HEK293T (cell line): ENCODE measurements around the gene GARNL3.

Source experiments
- CTCF ChIA-PET: fragments of 350-600 bp; formaldehyde crosslinking; extraction: SDS; loops from one replicate; lab custom pipeline; 2021; ENCODE audit warnings: antibody characterized with exemption, inconsistent platforms; lab: Yijun Ruan, JAX
- POLR2A ChIA-PET: fragments of 350-600 bp; formaldehyde crosslinking; extraction: SDS; loops from one replicate; lab custom pipeline; 2020; ENCODE audit warnings: antibody characterized with exemption, inconsistent platforms; lab: Yijun Ruan, JAX
- DNase-seq: peaks from one replicate; pipeline ENCODE4 v3.0.0; 2012; ENCODE audit warnings: mixed read lengths; ENCODE audit errors: extremely low spot score
- ARNT ChIP-seq: fragments of 450-650 bp; IDR thresholded peaks from 2 replicates; pipeline ENCODE4 v1.6.1; 2017; ENCODE audit warnings: mild to moderate bottlenecking
- BHLHE40 ChIP-seq: fragments of 450-650 bp; IDR thresholded peaks from 2 replicates; pipeline ENCODE4 v1.6.1; 2016; ENCODE audit warnings: mild to moderate bottlenecking, moderate library complexity, borderline replicate concordance
- CTBP1 ChIP-seq: fragments of 450-650 bp; IDR thresholded peaks from 2 replicates; pipeline ENCODE4 v1.6.1; 2016; ENCODE audit warnings: borderline replicate concordance
- ELF4 ChIP-seq: fragments of 450-650 bp; IDR thresholded peaks from 2 replicates; pipeline ENCODE4 v1.6.1; 2017; ENCODE audit warnings: antibody characterized with exemption
- FOXA1 ChIP-seq: fragments of 450-650 bp; IDR thresholded peaks from 2 replicates; pipeline ENCODE4 v1.6.1; 2016; ENCODE audit warnings: mild to moderate bottlenecking
- FOXK2 ChIP-seq: fragments of 450-650 bp; IDR thresholded peaks from 2 replicates; pipeline ENCODE4 v1.6.1; 2016; ENCODE audit warnings: mild to moderate bottlenecking
- FOXM1 ChIP-seq: fragments of 450-650 bp; IDR thresholded peaks from 2 replicates; pipeline ENCODE4 v1.6.1; 2017; ENCODE audit warnings: mild to moderate bottlenecking, borderline replicate concordance
- HDGF ChIP-seq: fragments of 450-650 bp; IDR thresholded peaks from 2 replicates; pipeline ENCODE4 v1.6.1; 2017; ENCODE audit warnings: antibody characterized with exemption, borderline replicate concordance
- L3MBTL2 ChIP-seq: fragments of 450-650 bp; conservative IDR thresholded peaks from 2 replicates; pipeline ENCODE4 v1.6.1; 2016; ENCODE audit warnings: mild to moderate bottlenecking
- LEF1 ChIP-seq: fragments of 450-650 bp; IDR thresholded peaks from 2 replicates; pipeline ENCODE4 v1.6.1; 2017; ENCODE audit warnings: mild to moderate bottlenecking, borderline replicate concordance
- NFRKB ChIP-seq: fragments of 450-650 bp; IDR thresholded peaks from 2 replicates; pipeline ENCODE4 v1.6.1; 2016; ENCODE audit warnings: mild to moderate bottlenecking, moderate library complexity
- PKNOX1 ChIP-seq: fragments of 450-650 bp; IDR thresholded peaks from 2 replicates; pipeline ENCODE4 v1.6.1; 2016
- SP1 ChIP-seq: fragments of 450-650 bp; IDR thresholded peaks from 2 replicates; pipeline ENCODE4 v1.6.1; 2017
- SUZ12 ChIP-seq: fragments of 450-650 bp; IDR thresholded peaks from 2 replicates; pipeline ENCODE4 v1.6.1; 2016; ENCODE audit warnings: mild to moderate bottlenecking
- TARDBP ChIP-seq: fragments of 450-650 bp; IDR thresholded peaks from 2 replicates; pipeline ENCODE4 v1.6.1; 2016
- ZNF384 ChIP-seq: fragments of 450-650 bp; IDR thresholded peaks from 2 replicates; pipeline ENCODE4 v1.6.1; 2016

Gene GARNL3

GRCh38 chr9:127264462-127265219, at the start of gene GARNL3:
Gene GARNL3 (plus strand): TSS chr9:127264774. CDS start chr9:127264878, 104 bp downstream.
- CTCF ChIA-PET, result no interaction called here
- POLR2A ChIA-PET, result no interaction called here
- TF ChIP-seq SP1 (no peak), HDGF (no peak), FOXM1 (no peak), BHLHE40 (no peak), SUZ12 (no peak), NFRKB (no peak), FOXA1 (no peak), TARDBP (no peak), PKNOX1 (no peak), LEF1 (no peak)
- DNase-seq, result no peak

GRCh38 chr9:127215268-127216209, 49.0 kb upstream of the GARNL3 start:
- CTCF ChIA-PET, result interaction anchor here (0.6 to 2.2 kb wide), 9 partner anchors 9 to 674 kb away, joined by 3 to 15 read pairs (median 3); no protein-coding TSS in a partner anchor
- no peak for TF ChIP-seq CTBP1
- TF ChIP-seq L3MBTL2, result no peak
- no peak for TF ChIP-seq BHLHE40
- TF ChIP-seq ZNF384, result no peak
- no peak for TF ChIP-seq SUZ12
- TF ChIP-seq FOXK2, result no peak
- TF ChIP-seq NFRKB, result no peak
- TF ChIP-seq PKNOX1, result no peak
- TF ChIP-seq ARNT, result no peak
- no peak for TF ChIP-seq HDGF
- TF ChIP-seq FOXM1, result no peak
- no peak for TF ChIP-seq ELF4
- no peak for TF ChIP-seq FOXA1
- no peak for TF ChIP-seq SP1
- no peak for TF ChIP-seq LEF1
- no peak for TF ChIP-seq TARDBP
- POLR2A ChIA-PET, result interaction anchor here (1.0 to 1.7 kb wide), 3 partner anchors 9 to 207 kb away, joined by 3 to 6 read pairs (median 3); partner anchors contain the start of gene SLC2A8
- DNase-seq, result no peak

GRCh38 chr9:127216210-127216887, 48.2 kb upstream of the GARNL3 start:
- TF ChIP-seq FOXM1 (no peak), BHLHE40 (no peak), TARDBP (no peak), ELF4 (no peak), SP1 (no peak), SUZ12 (no peak), NFRKB (no peak), CTBP1 (no peak), ARNT (no peak), HDGF (no peak), LEF1 (no peak), FOXK2 (no peak), PKNOX1 (no peak), L3MBTL2 (no peak), FOXA1 (no peak), ZNF384 (no peak)
- no peak for DNase-seq
- CTCF ChIA-PET, result interaction anchor here (1.6 kb wide), 1 partner anchor 103 kb away, joined by 3 read pairs; no protein-coding TSS in a partner anchor
- POLR2A ChIA-PET, result no interaction called here

GRCh38 chr9:127216888-127217217, 47.7 kb upstream of the GARNL3 start:
- ChIA-PET POLR2A (no interaction called here), CTCF (no interaction called here)
- DNase-seq, result no peak
- TF ChIP-seq LEF1 (no peak), TARDBP (no peak), L3MBTL2 (no peak), SUZ12 (no peak), NFRKB (no peak), FOXK2 (no peak), PKNOX1 (no peak)

- CTCF ChIA-PET, result no interaction called here
- no peak for DNase-seq
- POLR2A ChIA-PET, result no interaction called here
- TF ChIP-seq CTBP1 (no peak), FOXA1 (no peak), SUZ12 (no peak), FOXK2 (no peak), LEF1 (no peak), BHLHE40 (no peak), ELF4 (no peak)
Measured at GRCh38 chr9:127218818-127219217, 45.8 kb upstream of the GARNL3 start.
